ENCODE data around the gene PANX1.

Gene PANX1, protein sequence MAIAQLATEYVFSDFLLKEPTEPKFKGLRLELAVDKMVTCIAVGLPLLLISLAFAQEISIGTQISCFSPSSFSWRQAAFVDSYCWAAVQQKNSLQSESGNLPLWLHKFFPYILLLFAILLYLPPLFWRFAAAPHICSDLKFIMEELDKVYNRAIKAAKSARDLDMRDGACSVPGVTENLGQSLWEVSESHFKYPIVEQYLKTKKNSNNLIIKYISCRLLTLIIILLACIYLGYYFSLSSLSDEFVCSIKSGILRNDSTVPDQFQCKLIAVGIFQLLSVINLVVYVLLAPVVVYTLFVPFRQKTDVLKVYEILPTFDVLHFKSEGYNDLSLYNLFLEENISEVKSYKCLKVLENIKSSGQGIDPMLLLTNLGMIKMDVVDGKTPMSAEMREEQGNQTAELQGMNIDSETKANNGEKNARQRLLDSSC

DNA sequence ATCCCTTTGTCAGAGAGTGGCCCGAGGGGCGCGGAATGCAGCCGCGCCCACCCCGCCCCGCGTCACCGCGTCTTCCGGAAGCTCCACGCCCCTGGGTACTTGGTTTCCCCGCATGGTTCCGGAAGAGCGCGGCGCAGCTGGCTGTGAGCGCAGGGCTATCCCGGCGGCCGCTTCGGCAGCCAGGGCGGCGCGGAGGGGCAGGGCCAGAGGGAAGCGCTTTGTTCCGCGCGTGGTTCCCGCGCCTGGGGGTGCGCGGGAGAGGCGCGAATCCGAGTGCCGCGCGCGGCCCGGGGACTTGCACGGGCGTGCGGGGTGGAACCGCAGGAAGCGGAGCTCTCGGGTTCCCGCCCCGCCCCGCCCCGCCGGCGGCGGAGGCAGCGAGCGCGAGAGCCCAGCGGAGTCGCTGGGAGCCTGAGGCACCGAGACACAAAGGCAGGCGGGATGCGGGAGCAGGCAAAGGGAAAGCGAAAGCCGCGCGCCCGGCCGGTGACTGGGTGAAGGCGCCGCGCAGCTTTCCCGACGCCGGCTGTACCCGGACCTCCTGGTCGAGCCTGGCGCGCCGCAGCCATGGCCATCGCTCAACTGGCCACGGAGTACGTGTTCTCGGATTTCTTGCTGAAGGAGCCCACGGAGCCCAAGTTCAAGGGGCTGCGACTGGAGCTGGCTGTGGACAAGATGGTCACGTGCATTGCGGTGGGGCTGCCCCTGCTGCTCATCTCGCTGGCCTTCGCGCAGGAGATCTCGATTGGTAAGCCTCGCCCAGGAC is at the start of gene PANX1:
Gene PANX1 (plus strand): TSS at position 96 of the 766 bp plus-strand sequence. CDS start 472 bp downstream, at position 568.
- H3K9ac ChIP-seq (ENCODE audit: low read depth, low read length, poor library complexity, severe bottlenecking): peak within 1 kb of the TSS; percentile 81
- no peaks in the 10 kb centered on the region for H3K36me3 ChIP-seq (ENCODE audit: insufficient read depth, low read length)
- peak within 1 kb of the TSS; percentile 92 for H3K4me3 ChIP-seq (ENCODE audit: low read length, poor library complexity, severe bottlenecking)
- H3K4me1 ChIP-seq (ENCODE audit: insufficient read depth, low read length, poor library complexity, severe bottlenecking): peaks cover 54% of the 10 kb centered on the region
- peaks cover 62% of the 10 kb centered on the region for H3K79me2 ChIP-seq (ENCODE audit: insufficient read depth, low read length)
- peak within 1 kb of the TSS; percentile 93 for H2AFZ ChIP-seq (ENCODE audit: low read length)
- no peaks in the 10 kb centered on the region for H3F3A ChIP-seq (ENCODE audit: low read depth)
- H3K9me3 ChIP-seq (ENCODE audit: insufficient read depth, low read depth, low read length): no peaks in the 10 kb centered on the region
- no peaks in the 10 kb centered on the region for H3K27me3 ChIP-seq (ENCODE audit: insufficient read depth, low read length, poor library complexity, severe bottlenecking)
- TF ChIP-seq, protein P1, sequence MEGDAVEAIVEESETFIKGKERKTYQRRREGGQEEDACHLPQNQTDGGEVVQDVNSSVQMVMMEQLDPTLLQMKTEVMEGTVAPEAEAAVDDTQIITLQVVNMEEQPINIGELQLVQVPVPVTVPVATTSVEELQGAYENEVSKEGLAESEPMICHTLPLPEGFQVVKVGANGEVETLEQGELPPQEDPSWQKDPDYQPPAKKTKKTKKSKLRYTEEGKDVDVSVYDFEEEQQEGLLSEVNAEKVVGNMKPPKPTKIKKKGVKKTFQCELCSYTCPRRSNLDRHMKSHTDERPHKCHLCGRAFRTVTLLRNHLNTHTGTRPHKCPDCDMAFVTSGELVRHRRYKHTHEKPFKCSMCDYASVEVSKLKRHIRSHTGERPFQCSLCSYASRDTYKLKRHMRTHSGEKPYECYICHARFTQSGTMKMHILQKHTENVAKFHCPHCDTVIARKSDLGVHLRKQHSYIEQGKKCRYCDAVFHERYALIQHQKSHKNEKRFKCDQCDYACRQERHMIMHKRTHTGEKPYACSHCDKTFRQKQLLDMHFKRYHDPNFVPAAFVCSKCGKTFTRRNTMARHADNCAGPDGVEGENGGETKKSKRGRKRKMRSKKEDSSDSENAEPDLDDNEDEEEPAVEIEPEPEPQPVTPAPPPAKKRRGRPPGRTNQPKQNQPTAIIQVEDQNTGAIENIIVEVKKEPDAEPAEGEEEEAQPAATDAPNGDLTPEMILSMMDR (conservative IDR thresholded peaks at IDR 0.05; ENCODE audit: low read length): no peak
- no peak for TF ChIP-seq EZH2phosphoT487 (IDR thresholded peaks at IDR 0.05; ENCODE audit: borderline replicate concordance)
- H3K9me2 ChIP-seq (replicated peaks; ENCODE audit: low read depth, low read length): no peaks in the 10 kb centered on the region
- peaks cover 39% of the 10 kb centered on the region for H4K20me1 ChIP-seq (ENCODE audit: insufficient read depth, low read length, poor library complexity, severe bottlenecking)
- peak within 1 kb of the TSS; percentile 92 for H3K4me2 ChIP-seq (ENCODE audit: low read depth, low read length, poor library complexity, severe bottlenecking)

DNA sequence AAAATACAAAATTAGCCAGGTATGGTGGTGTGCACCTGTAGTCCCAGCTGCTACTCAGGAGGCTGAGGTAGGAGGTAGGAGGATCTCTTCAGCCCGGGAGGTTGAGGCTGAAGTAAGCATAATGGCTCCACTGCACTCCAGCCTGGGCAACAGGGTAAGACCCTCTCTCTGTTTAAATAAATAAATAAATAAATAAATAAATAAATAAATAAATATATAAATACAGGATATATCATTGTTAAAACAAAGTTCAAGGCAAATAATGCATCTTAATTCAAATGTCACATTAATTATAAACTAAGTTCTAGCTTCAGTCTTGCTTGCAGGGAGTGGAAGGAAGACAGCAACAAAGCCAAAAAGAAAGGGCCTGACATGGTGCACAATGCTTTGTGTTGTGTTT is 44.5 kb upstream of the PANX1 start:
- no peak overlapping the region for H3K4me3 ChIP-seq (ENCODE audit: low read length, poor library complexity, severe bottlenecking)
- H4K20me1 ChIP-seq (ENCODE audit: insufficient read depth, low read length, poor library complexity, severe bottlenecking): no peaks in the 10 kb centered on the region
- no peaks in the 10 kb centered on the region for H3K9me3 ChIP-seq (ENCODE audit: insufficient read depth, low read depth, low read length)
- H3K4me2 ChIP-seq (ENCODE audit: low read depth, low read length, poor library complexity, severe bottlenecking): no peak overlapping the region
- no peaks in the 10 kb centered on the region for H3K4me1 ChIP-seq (ENCODE audit: insufficient read depth, low read length, poor library complexity, severe bottlenecking)
- H3K36me3 ChIP-seq (ENCODE audit: insufficient read depth, low read length): no peaks in the 10 kb centered on the region
- H3F3A ChIP-seq (ENCODE audit: low read depth): no peaks in the 10 kb centered on the region
- no peaks in the 10 kb centered on the region for H3K9me2 ChIP-seq (replicated peaks; ENCODE audit: low read depth, low read length)
- TF ChIP-seq EZH2phosphoT487 (IDR thresholded peaks at IDR 0.05; ENCODE audit: borderline replicate concordance): no peak
- TF ChIP-seq, protein P1 (conservative IDR thresholded peaks at IDR 0.05; ENCODE audit: low read length): no peak
- no peak overlapping the region for H3K9ac ChIP-seq (ENCODE audit: low read depth, low read length, poor library complexity, severe bottlenecking)
- no peaks in the 10 kb centered on the region for H3K79me2 ChIP-seq (ENCODE audit: insufficient read depth, low read length)
- H2AFZ ChIP-seq (ENCODE audit: low read length): no peak overlapping the region
- H3K27me3 ChIP-seq (ENCODE audit: insufficient read depth, low read length, poor library complexity, severe bottlenecking): no peaks in the 10 kb centered on the region

DNA sequence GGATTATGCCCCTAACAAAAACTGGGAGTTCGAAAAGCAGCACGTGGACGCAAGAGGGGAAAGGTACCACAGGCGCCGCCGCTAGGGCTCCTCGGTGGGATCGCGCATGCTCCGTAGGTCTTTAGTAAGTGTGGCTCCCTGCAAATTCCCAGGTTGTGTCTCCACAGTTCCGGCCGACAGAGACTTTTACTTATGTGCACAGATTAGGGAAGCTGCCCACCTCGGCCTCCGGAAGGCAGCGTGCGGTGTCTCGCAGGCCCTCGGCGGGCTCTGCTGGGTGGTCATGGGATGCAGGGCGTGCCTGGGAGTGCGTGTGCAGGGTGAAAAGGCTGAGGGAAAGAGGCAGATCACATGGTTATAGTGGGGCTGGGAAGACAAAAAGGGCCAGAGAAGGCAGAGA is 39.7 kb upstream of the PANX1 start:
- TF ChIP-seq EZH2phosphoT487 (IDR thresholded peaks at IDR 0.05; ENCODE audit: borderline replicate concordance): no peak
- TF ChIP-seq, protein P1 (conservative IDR thresholded peaks at IDR 0.05; ENCODE audit: low read length): no peak
- no peaks in the 10 kb centered on the region for H3K9me2 ChIP-seq (replicated peaks; ENCODE audit: low read depth, low read length)
- no peaks in the 10 kb centered on the region for H3K79me2 ChIP-seq (ENCODE audit: insufficient read depth, low read length)
- H3K36me3 ChIP-seq (ENCODE audit: insufficient read depth, low read length): no peaks in the 10 kb centered on the region
- no peak overlapping the region for H3K4me2 ChIP-seq (ENCODE audit: low read depth, low read length, poor library complexity, severe bottlenecking)
- no peak overlapping the region for H3K9ac ChIP-seq (ENCODE audit: low read depth, low read length, poor library complexity, severe bottlenecking)
- H3K9me3 ChIP-seq (ENCODE audit: insufficient read depth, low read depth, low read length): no peaks in the 10 kb centered on the region
- no peaks in the 10 kb centered on the region for H3K4me1 ChIP-seq (ENCODE audit: insufficient read depth, low read length, poor library complexity, severe bottlenecking)
- H3F3A ChIP-seq (ENCODE audit: low read depth): no peaks in the 10 kb centered on the region
- no peak overlapping the region for H3K4me3 ChIP-seq (ENCODE audit: low read length, poor library complexity, severe bottlenecking)
- no peaks in the 10 kb centered on the region for H3K27me3 ChIP-seq (ENCODE audit: insufficient read depth, low read length, poor library complexity, severe bottlenecking)
- H4K20me1 ChIP-seq (ENCODE audit: insufficient read depth, low read length, poor library complexity, severe bottlenecking): no peaks in the 10 kb centered on the region
- H2AFZ ChIP-seq (ENCODE audit: low read length): no peak overlapping the region
